Liver (tissue), 9 donors: ENCODE results near the gene SYT8. TPM values are rescaled to one million over a fixed set of nuclear protein-coding genes. Genes with fewer than 3 reads are reported as not detected.

ENCODE experiments used
- DNase-seq: peaks from one replicate; pipeline ENCODE4 v3.0.0-alpha.2; 2017; ENCODE audit warnings: low spot score
- H3K27ac ChIP-seq, 2 donors: one replicate each; pipeline ENCODE4 v1.7.0; 2013; ENCODE audit warnings: inconsistent platforms in 2 of 2, low read length in 2 of 2, control low read depth in 1 of 2, low read depth in 1 of 2, mild to moderate bottlenecking in 1 of 2
- H3K27me3 ChIP-seq, 4 donors: one replicate each; pipeline versions ENCODE4 v1.6.1 to v1.7.0; 2013; ENCODE audit warnings: low read length in 3 of 4, inconsistent platforms in 1 of 4, mild to moderate bottlenecking in 1 of 4, moderate library complexity in 1 of 4; ENCODE audit not compliant: control insufficient read depth in 4 of 4, insufficient read depth in 4 of 4
- H3K36me3 ChIP-seq, 4 donors: one replicate each; pipeline versions ENCODE4 v1.6.1 to v1.7.0; 2013; ENCODE audit warnings: low read length in 3 of 4, mild to moderate bottlenecking in 3 of 4, low read depth in 1 of 4, moderate library complexity in 1 of 4; ENCODE audit not compliant: control insufficient read depth in 4 of 4, insufficient read depth in 3 of 4
- H3K4me1 ChIP-seq, 4 donors: one replicate each; pipeline versions ENCODE4 v1.6.1 to v1.7.0; 2013; ENCODE audit warnings: low read length in 3 of 4, mild to moderate bottlenecking in 3 of 4, moderate library complexity in 1 of 4; ENCODE audit not compliant: control insufficient read depth in 4 of 4, insufficient read depth in 4 of 4
- H3K4me3 ChIP-seq, 3 donors: one replicate each; pipeline versions ENCODE4 v1.6.1 to v1.7.0; 2013; ENCODE audit warnings: low read length in 3 of 3, control low read depth in 1 of 3, low read depth in 1 of 3, mild to moderate bottlenecking in 1 of 3
- H3K9ac ChIP-seq, 2 donors: one replicate each; pipeline ENCODE4 v1.7.0; 2013; ENCODE audit warnings: low read length in 2 of 2, mild to moderate bottlenecking in 2 of 2, moderate library complexity in 2 of 2, control low read depth in 1 of 2, low read depth in 1 of 2
- H3K9me3 ChIP-seq, 4 donors: one replicate each; pipeline versions ENCODE4 v1.6.1 to v1.7.0; 2013; ENCODE audit warnings: low read length in 3 of 4; ENCODE audit not compliant: control insufficient read depth in 4 of 4
- EGR1 ChIP-seq, 2 donors: IDR thresholded peaks; 2 replicates each; pipeline ENCODE4 v1.6.1; 2016 to 2018; ENCODE audit warnings: antibody characterized with exemption in 2 of 2, low read depth in 2 of 2
- FOXA1 ChIP-seq: IDR thresholded peaks from 2 replicates; pipeline ENCODE4 v1.6.1; 2016; ENCODE audit warnings: antibody characterized with exemption
- FOXA2 ChIP-seq: IDR thresholded peaks from 2 replicates; pipeline ENCODE4 v1.6.1; 2016; ENCODE audit warnings: antibody characterized with exemption
- GABPA ChIP-seq, 2 donors: IDR thresholded peaks in 1 of 2; conservative IDR thresholded peaks in 1 of 2; 2 replicates each; pipeline ENCODE4 v1.6.1; 2016; ENCODE audit warnings: antibody characterized with exemption in 2 of 2, mild to moderate bottlenecking in 1 of 2, moderate library complexity in 1 of 2
- HNF4A ChIP-seq, 2 donors: conservative IDR thresholded peaks; 2 replicates each; pipeline ENCODE4 v1.6.1; 2016; ENCODE audit warnings: antibody characterized with exemption in 2 of 2, mild to moderate bottlenecking in 2 of 2
- HNF4G ChIP-seq: IDR thresholded peaks from 2 replicates; pipeline ENCODE4 v1.6.1; 2016; ENCODE audit warnings: antibody characterized with exemption
- JUND ChIP-seq, 2 donors: IDR thresholded peaks; 2 replicates each; pipeline ENCODE4 v1.6.1; 2016; ENCODE audit warnings: antibody characterized with exemption in 2 of 2
- NR2F2 ChIP-seq: IDR thresholded peaks from 2 replicates; pipeline ENCODE4 v1.6.1; 2016; ENCODE audit warnings: antibody characterized with exemption
- RAD21 ChIP-seq, 2 donors: IDR thresholded peaks; 2 replicates each; pipeline ENCODE4 v1.6.1; 2016; ENCODE audit warnings: antibody characterized with exemption in 2 of 2, mild to moderate bottlenecking in 2 of 2
- RXRA ChIP-seq, 2 donors: IDR thresholded peaks; 2 replicates each; pipeline ENCODE4 v1.6.1; 2017 to 2018; ENCODE audit warnings: antibody characterized with exemption in 2 of 2, mild to moderate bottlenecking in 1 of 2
- SP1 ChIP-seq: IDR thresholded peaks from 2 replicates; pipeline ENCODE4 v1.6.1; 2018; ENCODE audit warnings: antibody characterized with exemption, mild to moderate bottlenecking
- TAF1 ChIP-seq: conservative IDR thresholded peaks from 2 replicates; pipeline ENCODE4 v1.6.1; 2016; ENCODE audit warnings: antibody characterized with exemption, mild to moderate bottlenecking
- YY1 ChIP-seq: IDR thresholded peaks from 2 replicates; pipeline ENCODE4 v1.6.1; 2016; ENCODE audit warnings: antibody characterized with exemption, mild to moderate bottlenecking
- WGBS: extraction: QIAGEN DNeasy Blood & Tissue Kit; methylation state at CpG from one replicate; pipeline ENCODE4 v1.1.7; 2013; 5-methylcytosine and 5-hydroxymethylcytosine counted together
- polyA plus RNA-seq, 2 donors: library from polyadenylated mRNA; stranded (reverse) in 1 of 2; unstranded in 1 of 2; fragments of 200-250 nt in 1 of 2; fragments of >200 nt in 1 of 2; fragmentation: Nextera tagmentation in 1 of 2; extraction: Ambion mirVana in 1 of 2; gene quantifications; one replicate each; pipeline versions ENCODE4 v1.2.1 to v1.2.3, GENCODE V29; 2013 to 2015
- total RNA-seq, 2 donors: library from RNA; depleted of rRNA; stranded (reverse); fragments of >200 nt; gene quantifications; one replicate each; pipeline ENCODE4 v1.2.3, GENCODE V29; 2014
- TF ChIP-seq, protein P1 (sequence below): IDR thresholded peaks from 2 replicates; pipeline ENCODE4 v1.6.1; 2016; ENCODE audit warnings: antibody characterized with exemption, mild to moderate bottlenecking
- TF ChIP-seq, protein P2 (sequence below): IDR thresholded peaks from 2 replicates; pipeline ENCODE4 v1.6.1; 2016; ENCODE audit warnings: antibody characterized with exemption
- TF ChIP-seq, protein P3 (sequence below): IDR thresholded peaks from 2 replicates; pipeline ENCODE4 v1.6.1; 2016; ENCODE audit warnings: antibody characterized with exemption
- TF ChIP-seq, protein P4 (sequence below): fragments of 150-350 bp; IDR thresholded peaks from 2 replicates; pipeline ENCODE4 v1.5.1; 2017; ENCODE audit warnings: improper control_type of control experiment, low read depth, low read length; ENCODE audit not compliant: missing input control
- donor health status: healthy.
- donor health status: healthy.
- donor health status: healthy.
- donor health status: healthy.
- donor health status: healthy.

SYT8 gene
- total and polyA plus RNA-seq, 4 donors, result 0.17 to 0.99 (median 0.35) TPM

DNA sequence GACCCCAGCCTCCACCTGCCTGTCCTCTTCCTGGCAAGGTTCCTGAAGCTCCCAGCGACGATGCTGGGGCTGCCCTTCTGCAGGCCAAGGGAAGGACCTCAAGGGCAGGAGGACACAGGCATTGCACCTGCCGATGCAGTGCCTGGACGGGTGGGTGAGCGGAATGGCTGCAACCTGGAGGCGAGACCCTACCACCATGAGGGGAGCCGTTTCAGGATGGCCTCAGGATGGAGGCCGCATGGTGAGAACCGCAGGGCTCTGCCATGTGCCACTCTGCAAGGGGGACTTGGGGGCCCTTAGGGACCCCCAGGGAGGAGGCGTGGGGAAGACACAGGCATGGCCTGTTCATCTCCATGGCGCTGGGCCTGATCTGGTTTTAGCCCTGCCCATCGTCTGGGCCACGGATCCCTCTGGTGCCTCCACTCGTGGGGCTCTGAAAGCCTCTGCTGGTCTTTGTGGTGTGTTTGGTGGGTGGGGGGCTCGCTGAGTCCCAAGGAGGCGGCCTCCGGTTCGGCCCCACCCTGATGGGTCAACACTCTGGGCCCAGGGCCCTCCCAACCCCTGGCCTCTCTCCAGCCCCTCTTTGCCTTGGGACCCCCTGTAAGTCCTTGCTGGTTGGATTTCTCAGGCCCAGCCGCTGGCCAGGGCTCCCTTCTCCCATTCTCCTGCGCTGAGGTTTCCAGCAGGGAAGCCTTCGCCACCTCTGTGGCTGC, 16.8 kb downstream of the SYT8 start:
- Histone ChIP-seq H3K9ac (no peak overlapping the region), H3K27ac (peak overlapping the region; percentile 65 to 76), H3K27me3 (no peaks in the 10 kb centered on the region), H3K9me3 (no peaks in the 10 kb centered on the region), H3K4me1 (peaks cover 0 to 4% (median 1%) of the 10 kb centered on the region in 4 donors), H3K4me3 (no peak overlapping the region), H3K36me3 (no peaks in the 10 kb centered on the region)
- TF ChIP-seq NR2F2 (no peak), JUND (IDR thresholded peaks at IDR 0.05) (no peak), EGR1 (IDR thresholded peaks at IDR 0.05; ENCODE audit: low read depth in 2 of 2) (no peak), FOXA2 (no peak), RXRA (IDR thresholded peaks at IDR 0.05) (no peak), TAF1 (no peak), FOXA1 (no peak), GABPA (IDR thresholded peaks at IDR 0.05 in 1 of 2, conservative IDR thresholded peaks at IDR 0.05 in 1 of 2) (no peak), RAD21 (IDR thresholded peaks at IDR 0.05) (no peak), HNF4G (no peak), HNF4A (conservative IDR thresholded peaks at IDR 0.05) (no peak), SP1 (no peak), YY1 (no peak)
- TF ChIP-seq, protein P1, sequence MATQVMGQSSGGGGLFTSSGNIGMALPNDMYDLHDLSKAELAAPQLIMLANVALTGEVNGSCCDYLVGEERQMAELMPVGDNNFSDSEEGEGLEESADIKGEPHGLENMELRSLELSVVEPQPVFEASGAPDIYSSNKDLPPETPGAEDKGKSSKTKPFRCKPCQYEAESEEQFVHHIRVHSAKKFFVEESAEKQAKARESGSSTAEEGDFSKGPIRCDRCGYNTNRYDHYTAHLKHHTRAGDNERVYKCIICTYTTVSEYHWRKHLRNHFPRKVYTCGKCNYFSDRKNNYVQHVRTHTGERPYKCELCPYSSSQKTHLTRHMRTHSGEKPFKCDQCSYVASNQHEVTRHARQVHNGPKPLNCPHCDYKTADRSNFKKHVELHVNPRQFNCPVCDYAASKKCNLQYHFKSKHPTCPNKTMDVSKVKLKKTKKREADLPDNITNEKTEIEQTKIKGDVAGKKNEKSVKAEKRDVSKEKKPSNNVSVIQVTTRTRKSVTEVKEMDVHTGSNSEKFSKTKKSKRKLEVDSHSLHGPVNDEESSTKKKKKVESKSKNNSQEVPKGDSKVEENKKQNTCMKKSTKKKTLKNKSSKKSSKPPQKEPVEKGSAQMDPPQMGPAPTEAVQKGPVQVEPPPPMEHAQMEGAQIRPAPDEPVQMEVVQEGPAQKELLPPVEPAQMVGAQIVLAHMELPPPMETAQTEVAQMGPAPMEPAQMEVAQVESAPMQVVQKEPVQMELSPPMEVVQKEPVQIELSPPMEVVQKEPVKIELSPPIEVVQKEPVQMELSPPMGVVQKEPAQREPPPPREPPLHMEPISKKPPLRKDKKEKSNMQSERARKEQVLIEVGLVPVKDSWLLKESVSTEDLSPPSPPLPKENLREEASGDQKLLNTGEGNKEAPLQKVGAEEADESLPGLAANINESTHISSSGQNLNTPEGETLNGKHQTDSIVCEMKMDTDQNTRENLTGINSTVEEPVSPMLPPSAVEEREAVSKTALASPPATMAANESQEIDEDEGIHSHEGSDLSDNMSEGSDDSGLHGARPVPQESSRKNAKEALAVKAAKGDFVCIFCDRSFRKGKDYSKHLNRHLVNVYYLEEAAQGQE, result no peak
- TF ChIP-seq, protein P2, sequence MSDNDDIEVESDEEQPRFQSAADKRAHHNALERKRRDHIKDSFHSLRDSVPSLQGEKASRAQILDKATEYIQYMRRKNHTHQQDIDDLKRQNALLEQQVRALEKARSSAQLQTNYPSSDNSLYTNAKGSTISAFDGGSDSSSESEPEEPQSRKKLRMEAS, result no peak
- TF ChIP-seq, protein P3, sequence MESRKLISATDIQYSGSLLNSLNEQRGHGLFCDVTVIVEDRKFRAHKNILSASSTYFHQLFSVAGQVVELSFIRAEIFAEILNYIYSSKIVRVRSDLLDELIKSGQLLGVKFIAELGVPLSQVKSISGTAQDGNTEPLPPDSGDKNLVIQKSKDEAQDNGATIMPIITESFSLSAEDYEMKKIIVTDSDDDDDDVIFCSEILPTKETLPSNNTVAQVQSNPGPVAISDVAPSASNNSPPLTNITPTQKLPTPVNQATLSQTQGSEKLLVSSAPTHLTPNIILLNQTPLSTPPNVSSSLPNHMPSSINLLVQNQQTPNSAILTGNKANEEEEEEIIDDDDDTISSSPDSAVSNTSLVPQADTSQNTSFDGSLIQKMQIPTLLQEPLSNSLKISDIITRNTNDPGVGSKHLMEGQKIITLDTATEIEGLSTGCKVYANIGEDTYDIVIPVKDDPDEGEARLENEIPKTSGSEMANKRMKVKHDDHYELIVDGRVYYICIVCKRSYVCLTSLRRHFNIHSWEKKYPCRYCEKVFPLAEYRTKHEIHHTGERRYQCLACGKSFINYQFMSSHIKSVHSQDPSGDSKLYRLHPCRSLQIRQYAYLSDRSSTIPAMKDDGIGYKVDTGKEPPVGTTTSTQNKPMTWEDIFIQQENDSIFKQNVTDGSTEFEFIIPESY, result no peak
- TF ChIP-seq, protein P4, sequence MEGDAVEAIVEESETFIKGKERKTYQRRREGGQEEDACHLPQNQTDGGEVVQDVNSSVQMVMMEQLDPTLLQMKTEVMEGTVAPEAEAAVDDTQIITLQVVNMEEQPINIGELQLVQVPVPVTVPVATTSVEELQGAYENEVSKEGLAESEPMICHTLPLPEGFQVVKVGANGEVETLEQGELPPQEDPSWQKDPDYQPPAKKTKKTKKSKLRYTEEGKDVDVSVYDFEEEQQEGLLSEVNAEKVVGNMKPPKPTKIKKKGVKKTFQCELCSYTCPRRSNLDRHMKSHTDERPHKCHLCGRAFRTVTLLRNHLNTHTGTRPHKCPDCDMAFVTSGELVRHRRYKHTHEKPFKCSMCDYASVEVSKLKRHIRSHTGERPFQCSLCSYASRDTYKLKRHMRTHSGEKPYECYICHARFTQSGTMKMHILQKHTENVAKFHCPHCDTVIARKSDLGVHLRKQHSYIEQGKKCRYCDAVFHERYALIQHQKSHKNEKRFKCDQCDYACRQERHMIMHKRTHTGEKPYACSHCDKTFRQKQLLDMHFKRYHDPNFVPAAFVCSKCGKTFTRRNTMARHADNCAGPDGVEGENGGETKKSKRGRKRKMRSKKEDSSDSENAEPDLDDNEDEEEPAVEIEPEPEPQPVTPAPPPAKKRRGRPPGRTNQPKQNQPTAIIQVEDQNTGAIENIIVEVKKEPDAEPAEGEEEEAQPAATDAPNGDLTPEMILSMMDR, result no peak
- DNase-seq, result no peak
- 94% methylated on average over 21 of the region's 21 CpGs for WGBS
